ENCODE results near the gene BDKRB1.

- TF ChIP-seq EZH2 (IDR thresholded peaks at IDR 0.05; ENCODE audit: insufficient read depth, poor library complexity, severe bottlenecking) (no peak), EZH2phosphoT487 (IDR thresholded peaks at IDR 0.05; ENCODE audit: insufficient read depth, low read depth) (no peak)
These were observed 53.9 kb downstream of the BDKRB1 start for GRCh38 chr14:96309896-96310330.

Data from GM23248 (cell line).